Natural killer cell (primary cell): ENCODE measurements around the gene LETM1. TPM values are rescaled to one million over a fixed set of nuclear protein-coding genes. Genes with fewer than 3 reads are reported as not detected.

Experiments used
- ATAC-seq, 3 donors: fragments of 150-1000 bp in 2 of 3; fragments of 200-7000 bp in 1 of 3; cut with Tn5 transposase; 1 replicate in 1 of 3; 2 replicates in 2 of 3; pipeline ENCODE4 v1.10.0; 2021; ENCODE audit warnings: mild to moderate bottlenecking in 2 of 3, moderate library complexity in 2 of 3
- DNase-seq, 2 donors: peaks; one replicate each; pipeline versions ENCODE4 v3.0.0 to v3.0.0-alpha.2; 2013 to 2021; ENCODE audit warnings: mixed read lengths in 1 of 2
- H3K27ac ChIP-seq: one replicate; pipeline ENCODE4 v1.5.1; 2013; ENCODE audit warnings: mild to moderate bottlenecking, low read length
- H3K27me3 ChIP-seq: one replicate; pipeline ENCODE4 v1.6.1; 2013; ENCODE audit warnings: low read length; ENCODE audit not compliant: control insufficient read depth, insufficient read depth
- H3K36me3 ChIP-seq: one replicate; pipeline ENCODE4 v1.6.1; 2013; ENCODE audit warnings: low read length; ENCODE audit not compliant: control insufficient read depth, insufficient read depth
- H3K4me1 ChIP-seq: one replicate; pipeline ENCODE4 v1.6.1; 2013; ENCODE audit warnings: low read length; ENCODE audit not compliant: control insufficient read depth, insufficient read depth
- H3K4me3 ChIP-seq: one replicate; pipeline ENCODE4 v1.5.1; 2013; ENCODE audit warnings: low read length
- H3K9me3 ChIP-seq: one replicate; pipeline ENCODE4 v1.6.1; 2013; ENCODE audit warnings: low read length; ENCODE audit not compliant: control insufficient read depth, insufficient read depth
- H3K27ac Mint-ChIP-seq, 2 donors: one replicate each; pipeline ENCODE4 v1.8.0; 2022; ENCODE audit warnings: mild to moderate bottlenecking in 2 of 2, mixed read lengths in 2 of 2, moderate library complexity in 1 of 2
- H3K27me3 Mint-ChIP-seq, 2 donors: one replicate each; pipeline ENCODE4 v1.8.0; 2022; ENCODE audit warnings: low read depth in 2 of 2, mixed read lengths in 2 of 2
- H3K36me3 Mint-ChIP-seq: one replicate; pipeline ENCODE4 v1.8.0; 2022; ENCODE audit warnings: mixed read lengths
- H3K4me1 Mint-ChIP-seq, 2 donors: one replicate each; pipeline ENCODE4 v1.8.0; 2022; ENCODE audit warnings: mixed read lengths in 2 of 2
- H3K4me3 Mint-ChIP-seq: one replicate; pipeline ENCODE4 v1.8.0; 2022; ENCODE audit warnings: mild to moderate bottlenecking, moderate library complexity, mixed read lengths
- H3K9me3 Mint-ChIP-seq, 2 donors: one replicate each; pipeline ENCODE4 v1.8.0; 2022; ENCODE audit warnings: mixed read lengths in 2 of 2
- WGBS: methylation state at CpG from one replicate; pipeline ENCODE4 v1.1.7; 2013; ENCODE audit warnings: missing lambda C conversion rate; ENCODE audit not compliant: insufficient coverage; 5-methylcytosine and 5-hydroxymethylcytosine counted together
- intact Hi-C: fragments of 100-400 bp; cut with micrococcal nuclease; formaldehyde crosslinking; loops from one replicate; pipeline ENCODE4 v1.14.2; 2022
- total RNA-seq, 4 donors: library from RNA; stranded (reverse); fragments of 120-200 nt in 1 of 4; gene quantifications; one replicate each; pipeline versions ENCODE4 v1.2.3 to v1.2.4, GENCODE V29; 2013 to 2022
- TF ChIP-seq, protein P1 (sequence below): fragments of 200-600 bp; IDR thresholded peaks from one replicate; pipeline ENCODE4 v1.8.0; 2022; ENCODE audit warnings: antibody characterized with exemption

The LETM1 gene
- total RNA-seq, 3 donors from 2014 or later (not counting 1 experiment from before 2014, with no cell fraction given), result 40.4 to 56.5 (median 55.7) TPM

DNA sequence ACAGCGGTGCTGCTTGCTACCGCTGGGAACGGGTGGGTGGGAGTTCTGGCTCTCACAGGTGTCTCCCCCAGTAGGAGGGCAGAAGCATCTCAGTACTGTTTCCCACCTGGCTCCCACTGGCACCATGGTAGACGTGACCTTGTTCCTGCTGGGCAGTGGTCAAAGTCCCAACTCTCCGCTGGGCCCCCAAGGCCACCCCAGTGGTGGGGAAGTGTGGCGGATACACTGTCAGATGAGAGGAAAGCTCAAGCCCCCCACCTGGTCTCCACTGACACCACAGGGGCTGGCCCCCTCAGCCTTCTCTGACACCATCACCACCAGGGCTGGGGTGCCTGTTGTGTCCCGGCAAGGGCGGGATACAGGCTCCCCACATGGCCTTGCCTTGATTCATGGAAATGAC is 24.6 kb downstream of the LETM1 start:
- Histone ChIP-seq H3K36me3 (peaks cover 44% of the 10 kb centered on the region), H3K4me1 (peaks cover 12% of the 10 kb centered on the region), H3K9me3 (no peaks in the 10 kb centered on the region), H3K27ac (no peak overlapping the region), H3K27me3 (no peaks in the 10 kb centered on the region), H3K4me3 (no peak overlapping the region)
- no peaks in the 10 kb centered on the region for H3K36me3 Mint-ChIP-seq
- TF ChIP-seq, protein P1, sequence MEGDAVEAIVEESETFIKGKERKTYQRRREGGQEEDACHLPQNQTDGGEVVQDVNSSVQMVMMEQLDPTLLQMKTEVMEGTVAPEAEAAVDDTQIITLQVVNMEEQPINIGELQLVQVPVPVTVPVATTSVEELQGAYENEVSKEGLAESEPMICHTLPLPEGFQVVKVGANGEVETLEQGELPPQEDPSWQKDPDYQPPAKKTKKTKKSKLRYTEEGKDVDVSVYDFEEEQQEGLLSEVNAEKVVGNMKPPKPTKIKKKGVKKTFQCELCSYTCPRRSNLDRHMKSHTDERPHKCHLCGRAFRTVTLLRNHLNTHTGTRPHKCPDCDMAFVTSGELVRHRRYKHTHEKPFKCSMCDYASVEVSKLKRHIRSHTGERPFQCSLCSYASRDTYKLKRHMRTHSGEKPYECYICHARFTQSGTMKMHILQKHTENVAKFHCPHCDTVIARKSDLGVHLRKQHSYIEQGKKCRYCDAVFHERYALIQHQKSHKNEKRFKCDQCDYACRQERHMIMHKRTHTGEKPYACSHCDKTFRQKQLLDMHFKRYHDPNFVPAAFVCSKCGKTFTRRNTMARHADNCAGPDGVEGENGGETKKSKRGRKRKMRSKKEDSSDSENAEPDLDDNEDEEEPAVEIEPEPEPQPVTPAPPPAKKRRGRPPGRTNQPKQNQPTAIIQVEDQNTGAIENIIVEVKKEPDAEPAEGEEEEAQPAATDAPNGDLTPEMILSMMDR, result no peak
- no peak for ATAC-seq
- WGBS, result 86% methylated on average over 8 of the region's 8 CpGs
- no peak for DNase-seq
- no peaks in the 10 kb centered on the region for H3K9me3 Mint-ChIP-seq
- intact Hi-C loops, result no loop called here
- H3K4me3 Mint-ChIP-seq, result no peak overlapping the region
- no peaks in the 10 kb centered on the region for H3K27me3 Mint-ChIP-seq
- peaks cover 0 to 4% of the 10 kb centered on the region in 2 donors for H3K4me1 Mint-ChIP-seq
- H3K27ac Mint-ChIP-seq, result no peak overlapping the region

DNA sequence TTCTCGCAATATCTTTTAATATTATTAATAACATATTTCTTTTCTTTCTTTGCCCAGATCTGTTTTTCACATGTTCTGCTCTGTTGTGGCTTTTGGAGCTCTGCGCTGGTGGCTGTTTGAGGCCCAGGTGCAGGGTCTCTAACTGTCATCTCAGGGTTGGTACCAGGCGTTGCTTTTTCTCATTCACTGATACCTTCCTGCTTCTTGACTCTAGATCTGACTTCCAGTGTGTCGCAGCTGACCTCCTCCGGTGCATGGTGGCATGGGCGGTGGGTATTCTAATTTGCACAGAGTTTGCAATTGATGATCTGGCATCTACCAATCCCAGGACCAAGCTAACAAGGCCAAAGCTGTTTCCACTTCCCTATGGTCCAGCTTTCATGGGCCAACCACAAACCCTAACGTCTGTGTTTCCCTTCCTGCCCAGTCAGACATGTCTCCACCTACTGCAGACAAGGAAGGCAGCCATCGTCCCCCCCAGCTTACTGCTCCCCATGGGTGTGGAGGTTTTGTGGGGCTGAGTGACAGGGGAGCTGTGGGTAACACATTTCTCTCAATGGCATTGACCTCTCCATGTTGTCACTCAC is 25.2 kb downstream of the LETM1 start:
- 56% methylated on average over 7 of the region's 8 CpGs for WGBS
- no peak overlapping the region for H3K4me3 Mint-ChIP-seq

DNA sequence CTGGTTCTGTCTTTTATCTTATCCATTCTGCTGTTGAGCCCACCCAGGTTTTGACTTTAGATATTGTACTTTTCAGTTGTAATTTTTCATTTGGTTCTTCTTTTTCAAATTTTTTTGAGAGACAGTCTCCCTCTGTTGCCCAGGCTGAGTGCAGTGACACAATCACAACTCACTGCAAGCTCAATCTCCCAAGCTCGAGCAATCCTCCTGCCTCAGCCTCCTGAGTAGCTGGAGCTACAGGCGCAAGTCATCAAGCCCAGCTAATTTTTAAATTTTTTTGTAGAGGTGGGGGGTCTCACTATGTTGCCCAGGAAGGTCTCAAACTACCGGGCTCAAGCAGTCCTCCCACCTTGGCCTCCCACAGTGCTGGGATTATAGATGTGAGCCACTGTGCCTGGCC is 25.7 kb downstream of the LETM1 start:
- intact Hi-C loops, result no loop called here
- Histone ChIP-seq H3K4me1 (peaks cover 12% of the 10 kb centered on the region), H3K9me3 (no peaks in the 10 kb centered on the region), H3K36me3 (peaks cover 38% of the 10 kb centered on the region), H3K4me3 (no peak overlapping the region), H3K27ac (no peak overlapping the region), H3K27me3 (no peaks in the 10 kb centered on the region)
- ATAC-seq (no peak), DNase-seq (no peak)
- H3K36me3 Mint-ChIP-seq, result no peaks in the 10 kb centered on the region
- 96% methylated on average over 3 of the region's 3 CpGs for WGBS
- H3K27ac Mint-ChIP-seq, result peak overlapping the region in 1 of 2 donors; percentile 4
- TF ChIP-seq, protein P1, result no peak
- H3K9me3 Mint-ChIP-seq, result no peaks in the 10 kb centered on the region
- H3K4me1 Mint-ChIP-seq, result peaks cover 0 to 4% of the 10 kb centered on the region in 2 donors
- no peaks in the 10 kb centered on the region for H3K27me3 Mint-ChIP-seq
- H3K4me3 Mint-ChIP-seq, result no peak overlapping the region

More for the DNA sequence above, 25.2 kb downstream of the LETM1 start:
- Histone ChIP-seq H3K9me3 (no peaks in the 10 kb centered on the region), H3K27me3 (no peaks in the 10 kb centered on the region), H3K36me3 (peaks cover 41% of the 10 kb centered on the region), H3K4me3 (no peak overlapping the region), H3K27ac (no peak overlapping the region), H3K4me1 (peaks cover 12% of the 10 kb centered on the region)
- Mint-ChIP-seq H3K36me3 (no peaks in the 10 kb centered on the region), H3K27ac (no peak overlapping the region), H3K9me3 (no peaks in the 10 kb centered on the region), H3K27me3 (no peaks in the 10 kb centered on the region), H3K4me1 (peaks cover 0 to 4% of the 10 kb centered on the region in 2 donors)
- TF ChIP-seq, protein P1, result no peak
- ATAC-seq (no peak), DNase-seq (no peak)
- intact Hi-C loops, result no loop called here
